GM18505 (cell line): ENCODE measurements around the gene TIGAR.

ENCODE experiments used
- ATAC-seq: cut with Tn5 transposase; IDR thresholded peaks from one replicate; pipeline ENCODE4 v1.9.1; 2021; ENCODE audit not compliant: unreplicated experiment
- POLR2A ChIP-seq: IDR thresholded peaks from 4 replicates; pipeline ENCODE4 v1.6.1; 2011; ENCODE audit warnings: borderline replicate concordance; ENCODE audit not compliant: insufficient read depth, insufficient read length; ENCODE audit errors: extremely low read depth

TIGAR gene, protein sequence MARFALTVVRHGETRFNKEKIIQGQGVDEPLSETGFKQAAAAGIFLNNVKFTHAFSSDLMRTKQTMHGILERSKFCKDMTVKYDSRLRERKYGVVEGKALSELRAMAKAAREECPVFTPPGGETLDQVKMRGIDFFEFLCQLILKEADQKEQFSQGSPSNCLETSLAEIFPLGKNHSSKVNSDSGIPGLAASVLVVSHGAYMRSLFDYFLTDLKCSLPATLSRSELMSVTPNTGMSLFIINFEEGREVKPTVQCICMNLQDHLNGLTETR

DNA sequence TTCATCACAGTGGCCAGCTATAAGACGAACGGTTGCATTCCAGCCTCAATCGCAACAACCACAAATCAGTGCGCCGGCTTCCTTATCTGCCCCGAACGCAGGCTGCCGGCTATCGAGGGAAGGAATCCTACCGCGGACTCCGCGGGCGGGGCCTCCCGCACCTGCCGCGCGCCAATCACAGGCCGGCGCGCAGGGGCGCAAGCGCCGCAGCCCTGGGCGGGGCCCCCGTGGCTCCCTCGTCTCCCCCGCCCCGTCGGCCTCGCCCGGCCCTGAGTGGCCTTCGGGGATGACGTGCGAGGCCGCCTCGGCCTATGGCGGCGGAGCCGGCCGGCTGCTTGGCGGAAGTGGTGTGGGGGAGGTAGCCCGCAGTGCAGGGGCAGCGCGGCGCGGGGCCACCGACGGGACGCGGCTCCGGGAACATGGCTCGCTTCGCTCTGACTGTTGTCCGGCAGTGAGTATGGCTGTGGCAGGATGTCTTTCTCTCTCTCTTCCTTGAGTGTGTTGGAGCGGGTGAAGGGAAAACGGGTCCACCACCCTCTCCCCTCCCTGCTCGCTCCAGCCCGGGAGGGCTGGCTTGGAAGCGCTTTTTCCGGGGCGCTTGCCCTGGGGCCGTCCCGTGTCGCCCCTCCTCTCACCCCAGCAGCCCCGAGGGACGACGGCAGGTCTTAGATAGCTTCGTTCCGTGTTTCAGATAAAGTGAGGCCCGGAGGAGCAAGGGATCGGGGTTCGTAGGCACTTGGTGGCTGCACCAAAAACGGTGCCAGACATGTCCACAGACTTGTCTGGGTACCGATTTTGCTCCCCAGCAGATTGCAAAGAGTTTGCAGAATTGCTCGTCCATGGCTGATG, at the start of gene TIGAR:
Gene TIGAR, plus strand, starts transcription at position 361 of the 849 bp plus-strand sequence. Its CDS starts 59 bp downstream, at position 420.
- ATAC-seq, result peak; percentile 95

GRCh38 chr12:4271717-4272423, 49.1 kb upstream of the TIGAR start:
- ATAC-seq, result no peak
- TF ChIP-seq POLR2A, result peak; percentile 42

More for the DNA sequence above, at the start of gene TIGAR:
- peak; percentile 97 for TF ChIP-seq POLR2A

- TF ChIP-seq POLR2A, result peak; percentile 54
- no peak for ATAC-seq
Observed at GRCh38 chr12:4272424-4273272, 48.4 kb upstream of the TIGAR start.

- ATAC-seq, result no peak
- TF ChIP-seq POLR2A, result no peak
Observed at GRCh38 chr12:4273273-4273651, 47.8 kb upstream of the TIGAR start.

GRCh38 chr12:4273652-4274395, 47.2 kb upstream of the TIGAR start, which contains the start of gene CCND2:
CCND2 (plus strand) TSS chr12:4273762; CDS start chr12:4274041, 279 bp downstream.
- no peak for ATAC-seq
- peak; percentile 96 for TF ChIP-seq POLR2A

DNA sequence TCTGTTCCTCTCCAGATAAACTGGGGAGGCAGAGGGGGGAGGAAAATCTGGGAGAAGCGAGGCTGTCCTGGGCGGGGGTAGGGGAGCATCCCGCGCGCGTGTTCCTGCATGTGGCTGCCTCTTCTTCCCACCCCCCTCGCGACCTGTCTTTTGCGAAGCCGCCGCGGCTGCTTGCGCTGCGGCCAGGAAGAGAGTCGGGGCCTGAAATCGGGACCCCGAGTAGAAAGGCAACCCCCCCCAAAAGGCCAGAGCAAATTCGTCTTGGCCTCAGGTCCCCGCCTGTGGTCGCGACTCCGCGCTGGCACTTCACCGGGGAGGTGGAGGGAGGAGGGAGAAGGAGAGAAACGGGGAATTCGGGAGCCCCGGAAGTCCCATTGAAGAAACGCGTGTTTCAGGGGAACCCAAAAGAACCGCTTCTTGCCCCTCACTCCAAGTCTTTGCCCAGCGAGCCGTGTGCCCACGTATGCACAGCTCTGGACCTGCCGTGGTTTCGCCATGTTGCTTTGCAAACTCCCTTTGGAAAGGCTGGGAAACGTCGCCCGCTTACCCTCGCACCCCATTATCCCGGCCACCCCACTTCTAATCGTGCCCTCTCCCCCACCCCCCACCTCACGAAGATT, 46.5 kb upstream of the TIGAR start:
- TF ChIP-seq POLR2A, result peak; percentile 20
- no peak for ATAC-seq

DNA sequence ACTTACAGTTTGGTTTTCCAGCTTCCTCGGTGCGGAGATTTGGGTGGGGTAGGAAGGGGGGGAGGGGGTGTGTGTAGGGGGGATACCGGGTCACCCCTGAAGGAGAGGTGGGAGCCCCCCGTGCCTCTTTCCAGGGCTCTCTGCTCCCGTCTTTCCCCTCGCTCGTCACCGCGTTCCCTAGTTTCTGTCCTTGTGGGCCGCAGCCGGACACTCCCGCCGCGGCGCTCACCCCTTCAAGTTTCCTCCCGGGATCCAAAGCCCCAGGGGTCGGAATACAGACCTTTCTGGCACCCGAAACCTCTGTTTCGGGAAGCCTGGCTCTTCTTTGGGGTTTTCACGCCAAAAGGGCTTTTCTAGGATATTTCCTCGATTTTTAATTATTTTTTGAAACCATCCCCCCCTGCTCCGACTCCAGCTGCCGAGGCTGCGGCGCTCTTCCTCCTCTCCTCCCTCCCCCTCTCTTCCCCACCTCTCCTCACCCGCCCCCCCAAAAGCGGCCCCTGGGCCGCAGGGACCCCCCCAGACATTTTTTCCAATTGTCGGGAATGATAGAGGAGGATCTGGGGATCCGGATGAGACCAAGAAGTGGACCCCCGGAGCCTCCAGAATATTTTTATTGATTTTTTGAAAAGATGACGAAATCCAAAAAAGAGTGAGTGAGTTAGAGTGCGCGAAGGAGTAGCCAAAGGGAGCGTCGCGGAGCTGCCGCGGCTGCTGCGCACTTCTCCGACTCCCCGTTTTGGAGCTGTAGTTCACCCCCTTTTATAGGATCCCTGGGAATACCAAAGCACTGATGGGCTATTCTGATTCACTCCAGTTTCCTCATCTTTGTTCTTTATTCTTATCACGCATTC, 45.8 kb upstream of the TIGAR start:
- ATAC-seq, result no peak
- no peak for TF ChIP-seq POLR2A

- TF ChIP-seq POLR2A, result no peak
- ATAC-seq, result no peak
Observed at GRCh38 chr12:4275870-4276301, 45.1 kb upstream of the TIGAR start.

DNA sequence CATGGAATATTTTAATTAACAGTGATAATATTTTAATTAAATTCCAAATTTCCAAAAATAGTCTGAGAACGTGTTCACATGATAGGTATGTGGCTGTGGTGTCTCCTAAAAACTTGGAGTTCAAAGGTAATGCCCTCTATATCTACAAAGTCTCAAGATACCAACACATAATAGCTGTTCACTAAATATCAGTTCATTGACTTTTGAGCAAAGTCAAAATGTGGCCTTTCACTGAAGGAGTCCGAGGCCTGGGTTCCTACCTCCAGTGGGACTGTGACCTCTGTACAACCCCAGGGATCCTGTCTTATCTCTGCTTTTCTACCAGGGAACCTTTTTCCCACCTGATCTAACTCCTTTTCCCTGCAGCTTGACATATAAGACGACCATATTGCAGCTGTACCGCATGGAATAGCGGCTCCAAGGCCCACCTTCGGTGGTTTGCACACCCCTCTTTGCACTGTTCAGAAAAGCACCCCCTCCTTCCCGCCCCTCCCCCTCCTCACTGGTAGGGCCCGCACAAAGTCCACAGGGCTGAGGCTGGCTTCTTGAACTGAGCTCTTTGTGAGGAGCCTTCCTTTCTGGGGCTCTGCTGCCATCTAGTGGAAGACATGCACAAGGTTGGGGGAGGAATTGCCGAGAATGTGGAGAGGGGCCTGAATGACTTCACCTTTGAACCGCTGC, 44.3 kb upstream of the TIGAR start:
- ATAC-seq, result no peak
- no peak for TF ChIP-seq POLR2A

DNA sequence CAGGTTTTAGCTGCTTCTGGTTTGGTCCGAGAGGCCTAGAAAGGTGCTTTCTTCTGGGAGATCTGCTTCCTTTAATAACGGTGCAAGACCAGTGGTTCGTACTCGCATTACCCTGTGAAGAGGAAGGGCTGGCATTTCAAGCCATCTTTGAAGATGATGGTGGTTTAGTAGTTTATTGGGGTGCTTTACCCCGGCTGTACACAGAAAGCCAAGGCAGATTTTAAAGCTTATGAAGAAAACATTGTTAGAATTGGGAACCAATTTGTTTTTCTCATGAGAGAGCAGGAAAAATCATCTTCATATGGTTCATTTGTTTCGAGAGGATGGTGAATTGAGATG, 43.8 kb upstream of the TIGAR start:
- no peak for ATAC-seq
- peak; percentile 20 for TF ChIP-seq POLR2A
